WTC11 (cell line): Measurements from ENCODE around the gene POU5F1. TPM values are rescaled to one million over a fixed set of nuclear protein-coding genes. Genes with fewer than 3 reads are reported as not detected.

Experiments
- ATAC-seq: fragments of 200-7000 bp; cut with Tn5 transposase; 2 replicates; pipeline ENCODE4 v1.10.0; 2021; ENCODE audit warnings: mild to moderate bottlenecking, moderate library complexity
- CTCF ChIA-PET: fragments of 300-600 bp; sonication (Branson Sonifier 250); formaldehyde crosslinking; loops from one replicate; lab custom pipeline; 2021; ENCODE audit warnings: antibody characterized with exemption; lab: Charles Lee
- POLR2A ChIA-PET: fragments of 350-600 bp; sonication (Branson Sonifier 250); formaldehyde crosslinking; loops from one replicate; lab custom pipeline; 2021; ENCODE audit warnings: antibody characterized with exemption; lab: Charles Lee
- DNase-seq: peaks from one replicate; pipeline ENCODE4 v3.0.0; 2021; ENCODE audit warnings: low spot score
- H3K27ac Mint-ChIP-seq: 2 replicates; pipeline ENCODE4 v1.8.0; 2021; ENCODE audit warnings: mixed read lengths
- H3K27me3 Mint-ChIP-seq: 2 replicates; pipeline ENCODE4 v1.8.0; 2021; ENCODE audit warnings: low read depth, mild to moderate bottlenecking, moderate library complexity, mixed read lengths
- H3K36me3 Mint-ChIP-seq: 2 replicates; pipeline ENCODE4 v1.8.0; 2021; ENCODE audit warnings: mixed read lengths
- H3K4me1 Mint-ChIP-seq: 2 replicates; pipeline ENCODE4 v1.8.0; 2022; ENCODE audit warnings: mixed read lengths
- H3K4me3 Mint-ChIP-seq: 2 replicates; pipeline ENCODE4 v1.8.0; 2021; ENCODE audit warnings: mild to moderate bottlenecking, moderate library complexity, mixed read lengths
- H3K9me3 Mint-ChIP-seq: 2 replicates; pipeline ENCODE4 v1.8.0; 2021; ENCODE audit warnings: mixed read lengths
- CREB1 ChIP-seq: sonication (generic); formaldehyde crosslinking; IDR thresholded peaks from 2 replicates; pipeline ENCODE4 v1.8.0; 2023; ENCODE audit warnings: mild to moderate bottlenecking, missing genetic modification reagents
- CREM ChIP-seq: sonication (generic); formaldehyde crosslinking; IDR thresholded peaks from 2 replicates; pipeline ENCODE4 v1.8.1; 2022; ENCODE audit warnings: mild to moderate bottlenecking, missing genetic modification reagents, moderate library complexity
- ERG ChIP-seq: fragments of 250-450 bp; sonication (Bioruptor Pico); IDR thresholded peaks from 2 replicates; pipeline ENCODE4 v1.8.0; 2021; ENCODE audit warnings: mild to moderate bottlenecking
- FOXJ3 ChIP-seq: sonication (generic); formaldehyde crosslinking; IDR thresholded peaks from 2 replicates; pipeline ENCODE4 v1.9.0; 2021; ENCODE audit warnings: missing genetic modification reagents, mild to moderate bottlenecking, borderline replicate concordance
- HMGA2 ChIP-seq: fragments of 250-450 bp; sonication (Bioruptor Pico); IDR thresholded peaks from 2 replicates; pipeline ENCODE4 v1.4.0; 2021; ENCODE audit warnings: mild to moderate bottlenecking, moderate library complexity
- KAT7 ChIP-seq: sonication (generic); formaldehyde crosslinking; IDR thresholded peaks from 2 replicates; pipeline ENCODE4 v1.8.1; 2023; ENCODE audit warnings: missing genetic modification reagents, mild to moderate bottlenecking, borderline replicate concordance
- NFATC4 ChIP-seq: fragments of 250-450 bp; sonication (Bioruptor Pico); IDR thresholded peaks from 2 replicates; pipeline ENCODE4 v1.9.0; 2021; ENCODE audit warnings: mild to moderate bottlenecking
- NR2C2 ChIP-seq: sonication (generic); formaldehyde crosslinking; IDR thresholded peaks from 2 replicates; pipeline ENCODE4 v1.8.0; 2022; ENCODE audit warnings: mild to moderate bottlenecking, missing genetic modification reagents
- PRDM15 ChIP-seq: sonication (generic); formaldehyde crosslinking; IDR thresholded peaks from 2 replicates; pipeline ENCODE4 v1.8.0; 2022; ENCODE audit warnings: missing genetic modification reagents
- PRRX2 ChIP-seq: fragments of 250-450 bp; sonication (Bioruptor Pico); IDR thresholded peaks from 2 replicates; pipeline ENCODE4 v1.8.0; 2021; ENCODE audit warnings: mild to moderate bottlenecking
- RORB ChIP-seq: fragments of 250-450 bp; sonication (Bioruptor Pico); IDR thresholded peaks from 2 replicates; pipeline ENCODE4 v1.9.0; 2021; ENCODE audit warnings: mild to moderate bottlenecking
- SMAD3 ChIP-seq: sonication (generic); formaldehyde crosslinking; IDR thresholded peaks from 2 replicates; pipeline ENCODE4 v1.8.0; 2022; ENCODE audit warnings: missing genetic modification reagents, mild to moderate bottlenecking, borderline replicate concordance
- SOX15 ChIP-seq: fragments of 250-450 bp; sonication (Bioruptor Pico); IDR thresholded peaks from 2 replicates; pipeline ENCODE4 v1.9.0; 2021; ENCODE audit warnings: mild to moderate bottlenecking
- TEAD4 ChIP-seq: sonication (generic); formaldehyde crosslinking; IDR thresholded peaks from 2 replicates; pipeline ENCODE4 v1.8.0; 2022; ENCODE audit warnings: mild to moderate bottlenecking, missing genetic modification reagents
- ZBTB21 ChIP-seq: sonication (generic); formaldehyde crosslinking; IDR thresholded peaks from 2 replicates; pipeline ENCODE4 v1.8.1; 2023; ENCODE audit warnings: mild to moderate bottlenecking, missing genetic modification reagents, borderline replicate concordance
- ZNF416 ChIP-seq: fragments of 250-450 bp; sonication (Bioruptor Pico); IDR thresholded peaks from 2 replicates; pipeline ENCODE4 v1.9.0; 2021; ENCODE audit warnings: mild to moderate bottlenecking, inconsistent platforms
- ZNF423 ChIP-seq: fragments of 250-450 bp; sonication (Bioruptor Pico); IDR thresholded peaks from 2 replicates; pipeline ENCODE4 v2.1.2; 2022; ENCODE audit warnings: mild to moderate bottlenecking, moderate library complexity
- total RNA-seq: library from RNA; stranded (reverse); gene quantifications from 3 replicates; pipeline ENCODE4 v1.2.3, GENCODE V29; 2021
- TF ChIP-seq, protein P1 (sequence below): sonication (generic); formaldehyde crosslinking; conservative IDR thresholded peaks from 2 replicates; pipeline ENCODE4 v1.8.1; 2023; ENCODE audit warnings: mild to moderate bottlenecking, low read depth, missing genetic modification reagents, moderate library complexity
- TF ChIP-seq, protein P2 (sequence below): fragments of 250-450 bp; sonication (Bioruptor Pico); IDR thresholded peaks from 2 replicates; pipeline ENCODE4 v1.9.0; 2021; ENCODE audit warnings: moderate library complexity, mild to moderate bottlenecking, inconsistent platforms, borderline replicate concordance
- TF ChIP-seq, protein P3 (sequence below): sonication (generic); formaldehyde crosslinking; IDR thresholded peaks from 2 replicates; pipeline ENCODE4 v1.8.1; 2023; ENCODE audit warnings: mild to moderate bottlenecking, moderate library complexity, missing genetic modification reagents
- TF ChIP-seq, protein P4 (sequence below): fragments of 250-450 bp; sonication (Bioruptor Pico); IDR thresholded peaks from 2 replicates; pipeline ENCODE4 v1.9.0; 2021; ENCODE audit warnings: mild to moderate bottlenecking
- TF ChIP-seq, protein P5 (sequence below): sonication (generic); formaldehyde crosslinking; IDR thresholded peaks from 2 replicates; pipeline ENCODE4 v1.8.1; 2023; ENCODE audit warnings: mild to moderate bottlenecking, missing genetic modification reagents, moderate library complexity
- TF ChIP-seq, protein P6 (sequence below): sonication (generic); formaldehyde crosslinking; IDR thresholded peaks from 2 replicates; pipeline ENCODE4 v1.8.0; 2022; ENCODE audit warnings: mild to moderate bottlenecking, missing genetic modification reagents

POU5F1 gene
- total RNA-seq, 1 experiment from 2014 or later = 2,735 TPM

GRCh38 chr6:31210123-31210522 is 39.6 kb upstream of the POU5F1 start (continued):
- TF ChIP-seq, protein P1, sequence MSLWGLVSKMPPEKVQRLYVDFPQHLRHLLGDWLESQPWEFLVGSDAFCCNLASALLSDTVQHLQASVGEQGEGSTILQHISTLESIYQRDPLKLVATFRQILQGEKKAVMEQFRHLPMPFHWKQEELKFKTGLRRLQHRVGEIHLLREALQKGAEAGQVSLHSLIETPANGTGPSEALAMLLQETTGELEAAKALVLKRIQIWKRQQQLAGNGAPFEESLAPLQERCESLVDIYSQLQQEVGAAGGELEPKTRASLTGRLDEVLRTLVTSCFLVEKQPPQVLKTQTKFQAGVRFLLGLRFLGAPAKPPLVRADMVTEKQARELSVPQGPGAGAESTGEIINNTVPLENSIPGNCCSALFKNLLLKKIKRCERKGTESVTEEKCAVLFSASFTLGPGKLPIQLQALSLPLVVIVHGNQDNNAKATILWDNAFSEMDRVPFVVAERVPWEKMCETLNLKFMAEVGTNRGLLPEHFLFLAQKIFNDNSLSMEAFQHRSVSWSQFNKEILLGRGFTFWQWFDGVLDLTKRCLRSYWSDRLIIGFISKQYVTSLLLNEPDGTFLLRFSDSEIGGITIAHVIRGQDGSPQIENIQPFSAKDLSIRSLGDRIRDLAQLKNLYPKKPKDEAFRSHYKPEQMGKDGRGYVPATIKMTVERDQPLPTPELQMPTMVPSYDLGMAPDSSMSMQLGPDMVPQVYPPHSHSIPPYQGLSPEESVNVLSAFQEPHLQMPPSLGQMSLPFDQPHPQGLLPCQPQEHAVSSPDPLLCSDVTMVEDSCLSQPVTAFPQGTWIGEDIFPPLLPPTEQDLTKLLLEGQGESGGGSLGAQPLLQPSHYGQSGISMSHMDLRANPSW (CRISPR knock-in tag) = no peak
- TF ChIP-seq SMAD3 (no peak), SOX15 (no peak)

DNA sequence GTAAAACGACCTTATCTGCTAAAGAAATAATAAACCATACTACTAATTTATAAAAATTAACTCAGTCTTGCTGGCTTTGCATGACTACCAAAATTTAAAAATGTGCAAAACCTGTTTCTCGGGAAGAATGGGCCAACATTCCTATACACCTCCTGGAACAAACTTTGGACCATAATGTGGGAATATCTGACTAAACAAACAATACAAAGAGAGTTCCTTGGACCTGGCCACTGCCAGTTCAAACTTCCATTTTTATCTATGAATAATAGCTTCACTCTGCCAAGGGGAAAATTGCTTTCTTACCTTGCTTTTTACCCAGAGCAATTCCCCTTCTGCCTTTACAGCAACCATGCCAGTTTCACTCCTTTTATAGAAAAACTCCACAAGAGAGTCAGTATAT is 38.7 kb upstream of the POU5F1 start:
- no peaks in the 10 kb centered on the region for H3K27me3 Mint-ChIP-seq
- H3K27ac Mint-ChIP-seq = no peak overlapping the region
- POLR2A ChIA-PET = no interaction called here
- H3K36me3 Mint-ChIP-seq = no peaks in the 10 kb centered on the region
- TF ChIP-seq, protein P2, sequence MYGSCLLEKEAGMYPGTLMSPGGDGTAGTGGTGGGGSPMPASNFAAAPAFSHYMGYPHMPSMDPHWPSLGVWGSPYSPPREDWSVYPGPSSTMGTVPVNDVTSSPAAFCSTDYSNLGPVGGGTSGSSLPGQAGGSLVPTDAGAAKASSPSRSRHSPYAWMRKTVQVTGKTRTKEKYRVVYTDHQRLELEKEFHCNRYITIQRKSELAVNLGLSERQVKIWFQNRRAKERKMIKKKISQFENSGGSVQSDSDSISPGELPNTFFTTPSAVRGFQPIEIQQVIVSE = no peak
- TF ChIP-seq NR2C2 (no peak), FOXJ3 (CRISPR knock-in tag) (no peak), KAT7 (CRISPR knock-in tag) (no peak), NFATC4 (CRISPR knock-in tag) (no peak), CREM (no peak), ZNF423 (CRISPR knock-in tag) (no peak), RORB (CRISPR knock-in tag) (no peak), HMGA2 (no peak), ZBTB21 (CRISPR knock-in tag) (no peak), PRRX2 (no peak), ERG (no peak), TEAD4 (CRISPR knock-in tag) (no peak), CREB1 (no peak), ZNF416 (CRISPR knock-in tag) (no peak), PRDM15 (CRISPR knock-in tag) (no peak)
- TF ChIP-seq, protein P3, sequence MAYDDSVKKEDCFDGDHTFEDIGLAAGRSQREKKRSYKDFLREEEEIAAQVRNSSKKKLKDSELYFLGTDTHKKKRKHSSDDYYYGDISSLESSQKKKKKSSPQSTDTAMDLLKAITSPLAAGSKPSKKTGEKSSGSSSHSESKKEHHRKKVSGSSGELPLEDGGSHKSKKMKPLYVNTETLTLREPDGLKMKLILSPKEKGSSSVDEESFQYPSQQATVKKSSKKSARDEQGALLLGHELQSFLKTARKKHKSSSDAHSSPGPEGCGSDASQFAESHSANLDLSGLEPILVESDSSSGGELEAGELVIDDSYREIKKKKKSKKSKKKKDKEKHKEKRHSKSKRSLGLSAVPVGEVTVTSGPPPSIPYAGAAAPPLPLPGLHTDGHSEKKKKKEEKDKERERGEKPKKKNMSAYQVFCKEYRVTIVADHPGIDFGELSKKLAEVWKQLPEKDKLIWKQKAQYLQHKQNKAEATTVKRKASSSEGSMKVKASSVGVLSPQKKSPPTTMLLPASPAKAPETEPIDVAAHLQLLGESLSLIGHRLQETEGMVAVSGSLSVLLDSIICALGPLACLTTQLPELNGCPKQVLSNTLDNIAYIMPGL (CRISPR knock-in tag) = no peak
- TF ChIP-seq, protein P4, sequence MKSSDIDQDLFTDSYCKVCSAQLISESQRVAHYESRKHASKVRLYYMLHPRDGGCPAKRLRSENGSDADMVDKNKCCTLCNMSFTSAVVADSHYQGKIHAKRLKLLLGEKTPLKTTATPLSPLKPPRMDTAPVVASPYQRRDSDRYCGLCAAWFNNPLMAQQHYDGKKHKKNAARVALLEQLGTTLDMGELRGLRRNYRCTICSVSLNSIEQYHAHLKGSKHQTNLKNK (CRISPR knock-in tag) = no peak
- TF ChIP-seq, protein P5, sequence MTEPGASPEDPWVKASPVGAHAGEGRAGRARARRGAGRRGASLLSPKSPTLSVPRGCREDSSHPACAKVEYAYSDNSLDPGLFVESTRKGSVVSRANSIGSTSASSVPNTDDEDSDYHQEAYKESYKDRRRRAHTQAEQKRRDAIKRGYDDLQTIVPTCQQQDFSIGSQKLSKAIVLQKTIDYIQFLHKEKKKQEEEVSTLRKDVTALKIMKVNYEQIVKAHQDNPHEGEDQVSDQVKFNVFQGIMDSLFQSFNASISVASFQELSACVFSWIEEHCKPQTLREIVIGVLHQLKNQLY = no peak
- TF ChIP-seq, protein P6, sequence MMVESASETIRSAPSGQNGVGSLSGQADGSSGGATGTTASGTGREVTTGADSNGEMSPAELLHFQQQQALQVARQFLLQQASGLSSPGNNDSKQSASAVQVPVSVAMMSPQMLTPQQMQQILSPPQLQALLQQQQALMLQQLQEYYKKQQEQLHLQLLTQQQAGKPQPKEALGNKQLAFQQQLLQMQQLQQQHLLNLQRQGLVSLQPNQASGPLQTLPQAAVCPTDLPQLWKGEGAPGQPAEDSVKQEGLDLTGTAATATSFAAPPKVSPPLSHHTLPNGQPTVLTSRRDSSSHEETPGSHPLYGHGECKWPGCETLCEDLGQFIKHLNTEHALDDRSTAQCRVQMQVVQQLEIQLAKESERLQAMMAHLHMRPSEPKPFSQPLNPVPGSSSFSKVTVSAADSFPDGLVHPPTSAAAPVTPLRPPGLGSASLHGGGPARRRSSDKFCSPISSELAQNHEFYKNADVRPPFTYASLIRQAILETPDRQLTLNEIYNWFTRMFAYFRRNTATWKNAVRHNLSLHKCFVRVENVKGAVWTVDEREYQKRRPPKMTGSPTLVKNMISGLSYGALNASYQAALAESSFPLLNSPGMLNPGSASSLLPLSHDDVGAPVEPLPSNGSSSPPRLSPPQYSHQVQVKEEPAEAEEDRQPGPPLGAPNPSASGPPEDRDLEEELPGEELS (CRISPR knock-in tag) = no peak
- TF ChIP-seq, all 79 proteins: peak for 0
- CTCF ChIA-PET = interaction anchor here (1.6 kb wide), 1 partner anchor 158 kb away, joined by 6 read pairs; no protein-coding TSS in a partner anchor
- H3K4me1 Mint-ChIP-seq = peaks cover 24% of the 10 kb centered on the region
- no peaks in the 10 kb centered on the region for H3K9me3 Mint-ChIP-seq
- H3K4me3 Mint-ChIP-seq = no peak overlapping the region
- DNase-seq (no peak), ATAC-seq (no peak)
